Measurements from ENCODE around the gene HSD17B10.
"Not testable (repeated sequence)": the region's sequence is repeated elsewhere in the genome, so short reads cannot be mapped to it uniquely, and the experiment has no call there.

The HSD17B10 gene

DNA sequence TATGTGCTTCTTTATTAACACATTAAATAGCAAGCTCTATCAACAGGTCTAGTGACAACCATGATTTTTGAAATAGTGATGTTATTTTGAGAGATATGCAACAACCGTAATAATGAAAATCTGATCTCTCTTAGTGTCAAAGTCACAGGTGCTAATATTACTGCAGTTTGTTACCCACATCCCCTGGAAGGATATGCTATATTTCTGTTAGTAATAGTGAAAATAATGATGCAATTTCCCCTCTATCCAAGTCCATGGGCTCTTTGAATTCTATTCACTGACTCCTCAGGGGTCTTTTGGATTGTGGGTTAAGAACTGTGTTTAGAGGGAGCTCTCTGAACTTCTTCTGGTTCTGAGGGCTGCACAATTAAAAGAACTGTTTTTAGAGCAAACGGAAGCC is 3.0 kb upstream of the HSD17B10 start:
- DNase-seq (ENCODE audit: low read depth in 2 of 2) = no peak

DNA sequence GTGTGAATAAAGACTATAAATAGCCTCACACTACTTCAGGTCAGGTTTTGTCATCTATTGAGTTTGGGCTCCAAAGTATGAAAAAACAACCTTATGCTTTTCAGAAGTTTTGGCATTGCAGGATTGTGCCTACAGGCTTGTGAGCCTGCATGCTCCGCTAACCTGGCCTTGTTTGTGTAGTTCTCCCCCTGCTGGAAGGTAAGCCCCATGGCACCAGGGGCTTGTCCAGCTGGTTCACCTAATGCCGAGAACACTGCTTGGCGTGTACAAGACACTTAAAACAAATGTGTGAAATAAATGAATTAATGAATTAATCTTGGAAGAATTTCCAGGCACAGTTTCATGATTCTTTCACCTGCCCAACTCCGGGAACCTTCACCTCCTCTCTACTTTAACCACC is 1.8 kb upstream of the HSD17B10 start:
- DNase-seq (ENCODE audit: low read depth in 2 of 2) = peak; percentile 28 to 57

DNA sequence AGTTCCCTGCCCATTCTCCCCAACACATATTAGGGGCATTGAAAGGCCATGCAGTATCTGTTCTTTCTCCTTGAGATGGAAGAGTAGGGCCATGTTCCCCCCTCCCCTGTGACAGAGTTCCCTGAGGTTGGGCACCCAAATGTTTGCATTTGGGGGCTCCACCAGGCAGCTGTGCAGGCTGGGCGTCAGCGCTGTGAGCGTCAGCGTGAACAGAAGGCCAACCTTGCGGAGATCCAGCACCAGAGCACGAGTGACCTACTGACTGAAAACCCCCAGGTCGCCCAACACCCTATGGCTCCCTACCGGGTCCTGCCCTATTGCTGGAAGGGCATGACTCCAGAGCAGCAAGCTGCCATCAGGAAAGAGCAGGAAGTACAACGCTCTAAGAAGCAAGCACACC is 3.9 kb downstream of the HSD17B10 start:
- DNase-seq (ENCODE audit: low read depth in 2 of 2) = no peak

DNA sequence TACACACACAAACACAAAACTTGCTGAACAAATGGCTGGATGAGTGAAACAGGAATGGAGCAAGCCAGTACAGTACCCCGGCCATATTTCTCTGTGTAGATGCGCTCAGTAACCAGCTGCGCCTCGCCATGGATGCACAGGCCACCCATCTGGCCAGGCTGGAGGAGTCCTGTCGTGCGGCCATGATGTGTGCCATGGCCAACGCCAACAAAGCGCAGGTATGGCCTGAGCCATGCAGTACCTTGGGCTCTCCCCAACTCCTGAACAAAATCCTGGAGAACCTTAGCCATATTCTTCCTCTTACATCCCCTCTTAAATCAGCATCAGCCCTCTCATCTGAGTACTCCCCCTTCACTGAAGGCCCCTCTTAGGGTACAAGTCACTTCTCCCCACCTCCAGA is 4.4 kb downstream of the HSD17B10 start:
- DNase-seq (ENCODE audit: low read depth in 2 of 2) = no peak

DNA sequence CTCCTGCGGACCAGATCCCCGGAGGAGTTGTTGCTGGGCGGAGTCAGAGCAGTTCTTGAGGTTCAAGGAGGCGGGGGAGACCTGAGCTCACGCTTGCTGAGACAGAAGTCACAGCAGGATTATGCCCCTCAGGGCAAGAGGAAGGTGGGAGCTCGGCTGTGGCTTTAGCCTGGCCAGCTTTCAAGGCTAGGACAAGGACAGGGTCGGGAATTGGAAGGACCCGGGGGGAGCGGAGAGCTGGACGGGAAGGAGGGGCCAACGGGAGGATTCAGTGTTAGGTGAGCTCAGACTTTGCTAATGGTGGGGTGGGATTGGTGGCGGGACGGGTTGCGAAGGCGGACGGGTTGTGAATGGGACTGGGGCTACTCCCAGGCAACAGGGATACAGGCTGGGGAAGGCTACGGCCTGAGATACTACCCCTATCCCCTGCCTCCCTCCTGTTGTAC is 11.3 kb downstream of the HSD17B10 start, which contains the start of gene RIBC1:
Gene RIBC1, plus strand, starts transcription at position 13 of the 446 bp plus-strand sequence. CDS start 3,404 bp downstream, outside the sequence.
- DNase-seq (ENCODE audit: low read depth in 2 of 2) = no peak

DNA sequence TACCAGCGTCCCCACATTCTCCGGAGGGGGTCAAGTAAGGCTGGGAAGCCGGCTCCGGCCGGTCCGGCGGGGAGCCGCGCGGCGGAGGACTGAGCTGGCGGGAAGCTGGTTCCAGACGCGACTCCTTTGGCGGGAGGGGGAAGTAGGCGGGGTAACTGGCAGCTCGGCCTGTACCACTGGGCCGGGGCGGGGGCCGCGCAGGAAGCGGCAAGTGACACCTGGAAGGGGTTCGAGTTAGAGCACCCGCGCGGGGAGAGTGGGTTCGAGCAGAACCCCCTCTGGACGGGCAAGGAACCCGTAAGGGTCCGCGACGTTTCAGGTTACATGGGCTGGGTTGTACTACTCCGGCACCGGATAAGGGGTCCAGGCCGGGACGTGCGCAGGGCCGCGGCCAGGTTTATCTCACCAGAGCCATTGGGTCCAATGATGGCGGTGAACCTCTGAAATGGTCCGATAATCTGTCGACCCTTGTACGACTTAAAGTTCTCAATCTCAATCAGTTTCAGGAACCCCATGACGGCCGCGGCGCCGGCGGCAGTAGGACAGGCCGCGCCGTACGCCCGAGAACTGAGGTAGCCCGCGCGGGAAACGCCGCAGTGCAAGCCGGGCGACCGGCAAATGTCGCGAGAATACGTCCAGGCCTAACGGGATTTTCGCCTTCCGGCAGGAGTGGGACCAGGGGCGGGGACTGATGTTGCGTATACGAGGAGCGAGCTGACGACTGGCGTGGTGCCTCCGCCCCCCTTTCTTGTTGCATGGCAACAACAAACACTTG is 11.9 kb downstream of the HSD17B10 start, which contains the start of gene SMC1A:
Gene SMC1A, minus strand, starts transcription at position 569 of the 775 bp plus-strand sequence. Its CDS starts 54 bp downstream, at position 515.
- peak; percentile 82 to 95 for DNase-seq (ENCODE audit: low read depth in 2 of 2)

DNA sequence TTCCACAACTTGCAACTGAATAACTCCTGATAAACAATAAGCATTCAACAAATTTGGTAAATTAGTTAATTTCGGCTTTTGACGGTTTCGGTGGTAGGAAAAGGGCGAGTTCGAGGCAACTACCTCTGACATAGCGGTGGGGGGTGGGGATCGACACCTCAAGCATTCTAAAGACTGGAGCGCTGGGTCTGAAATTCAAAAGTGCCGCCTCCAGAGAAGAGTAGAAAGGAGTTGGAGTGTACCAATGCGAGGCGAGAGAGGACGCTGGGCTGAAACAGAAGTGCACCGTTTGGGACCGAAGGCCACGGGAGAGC is 12.4 kb downstream of the HSD17B10 start:
- no peak for DNase-seq (ENCODE audit: low read depth in 2 of 2)

DNA sequence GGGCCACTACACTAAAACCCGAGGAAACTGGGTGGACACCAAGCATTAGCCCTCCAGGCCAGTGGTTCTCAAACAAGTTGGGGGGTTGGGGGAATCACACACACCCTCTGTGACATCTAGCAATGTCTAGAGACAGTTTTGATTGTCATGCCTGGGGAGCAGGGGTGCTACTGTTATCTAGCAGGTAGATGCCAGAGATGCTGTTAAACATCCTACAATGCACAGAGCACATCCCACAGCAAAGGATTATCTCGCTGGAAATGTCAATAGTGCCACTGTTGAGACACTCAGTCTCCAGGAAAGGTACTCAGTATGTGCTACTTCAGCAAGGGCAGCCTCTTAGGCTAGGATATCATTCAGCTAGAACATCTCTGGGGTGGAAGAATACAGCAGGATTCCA is 13.0 kb downstream of the HSD17B10 start:
- no peak for DNase-seq (ENCODE audit: low read depth in 2 of 2)

DNA sequence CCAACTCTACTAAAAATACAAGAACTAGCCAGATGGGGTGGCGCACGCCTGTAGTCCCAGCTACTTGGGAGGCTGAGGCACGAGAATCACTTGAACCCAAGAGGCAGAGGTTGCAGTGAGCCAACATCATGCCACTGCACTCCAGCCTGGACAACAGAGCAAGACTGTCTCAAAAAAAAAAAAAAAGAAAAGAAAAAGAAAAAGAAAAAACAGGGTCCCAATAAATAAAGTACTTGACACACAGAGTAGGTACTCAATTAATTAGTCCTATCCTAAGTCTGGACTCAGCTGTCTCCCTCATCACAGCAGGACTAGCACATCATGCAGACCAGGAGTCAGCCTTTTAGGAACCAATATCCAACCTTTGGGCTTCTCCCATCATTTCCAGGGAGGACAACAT is 13.8 kb downstream of the HSD17B10 start:
- DNase-seq (ENCODE audit: low read depth in 2 of 2) = not testable (repeated sequence)

DNA sequence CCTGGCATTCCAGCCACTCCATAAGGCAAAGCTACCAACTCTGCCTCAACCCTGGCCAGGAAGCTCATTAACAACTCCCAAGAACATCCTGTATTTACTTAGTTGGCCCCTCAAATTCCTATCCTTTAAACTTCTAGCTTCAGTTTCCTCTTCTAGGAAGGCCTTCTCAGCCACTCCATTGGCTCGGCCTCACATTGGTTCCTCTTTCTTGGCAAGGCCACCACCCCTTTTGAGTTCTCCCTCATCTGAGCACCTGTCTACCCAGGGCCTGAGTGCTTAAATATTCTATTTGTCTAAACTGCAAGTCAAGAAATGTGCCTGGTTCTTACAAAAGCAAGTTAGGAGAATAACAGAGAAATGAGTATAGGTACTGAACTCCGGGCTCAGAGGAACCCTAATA is 21.7 kb downstream of the HSD17B10 start:
- no peak for DNase-seq (ENCODE audit: low read depth in 2 of 2)

DNA sequence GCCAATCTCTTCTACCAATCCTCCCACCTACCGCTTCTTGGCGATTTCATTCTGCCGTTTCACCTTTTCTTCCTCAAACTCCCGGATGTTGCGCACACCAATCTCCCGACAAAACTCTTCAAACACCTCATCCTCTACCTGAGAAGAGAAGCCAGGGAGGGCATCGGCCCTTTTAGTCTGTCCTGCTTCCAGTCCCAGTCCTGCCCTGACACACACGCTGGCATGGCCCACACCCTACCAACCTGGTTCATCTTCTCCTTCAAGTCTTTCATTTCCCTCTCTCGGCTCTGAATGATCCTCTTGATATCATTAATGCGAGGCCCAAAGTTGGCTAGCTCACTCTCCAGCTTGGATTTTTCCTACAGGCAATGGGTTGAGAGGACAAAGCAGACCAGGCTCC is 30.6 kb downstream of the HSD17B10 start:
- no peak for DNase-seq (ENCODE audit: low read depth in 2 of 2)

DNA sequence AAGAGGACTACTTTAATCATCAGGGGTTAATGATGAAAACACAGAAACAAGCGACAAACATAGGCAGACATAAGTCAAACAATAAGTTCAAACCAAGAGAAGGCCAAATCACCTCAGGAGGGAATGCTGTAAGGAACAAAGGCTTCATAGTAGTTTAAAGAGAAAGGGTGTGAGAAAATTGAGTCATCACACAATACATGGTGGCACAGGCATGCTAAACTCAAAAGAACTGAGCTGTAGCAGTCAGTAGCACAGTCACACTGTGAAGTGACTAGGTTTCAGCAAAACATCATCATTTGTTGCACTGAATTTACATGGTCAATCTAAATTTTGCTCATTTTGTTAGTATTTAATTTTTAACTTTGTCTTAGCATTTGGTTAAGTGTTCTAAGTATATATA is 36.0 kb downstream of the HSD17B10 start:
- no peak for DNase-seq (ENCODE audit: low read depth in 2 of 2)

DNA sequence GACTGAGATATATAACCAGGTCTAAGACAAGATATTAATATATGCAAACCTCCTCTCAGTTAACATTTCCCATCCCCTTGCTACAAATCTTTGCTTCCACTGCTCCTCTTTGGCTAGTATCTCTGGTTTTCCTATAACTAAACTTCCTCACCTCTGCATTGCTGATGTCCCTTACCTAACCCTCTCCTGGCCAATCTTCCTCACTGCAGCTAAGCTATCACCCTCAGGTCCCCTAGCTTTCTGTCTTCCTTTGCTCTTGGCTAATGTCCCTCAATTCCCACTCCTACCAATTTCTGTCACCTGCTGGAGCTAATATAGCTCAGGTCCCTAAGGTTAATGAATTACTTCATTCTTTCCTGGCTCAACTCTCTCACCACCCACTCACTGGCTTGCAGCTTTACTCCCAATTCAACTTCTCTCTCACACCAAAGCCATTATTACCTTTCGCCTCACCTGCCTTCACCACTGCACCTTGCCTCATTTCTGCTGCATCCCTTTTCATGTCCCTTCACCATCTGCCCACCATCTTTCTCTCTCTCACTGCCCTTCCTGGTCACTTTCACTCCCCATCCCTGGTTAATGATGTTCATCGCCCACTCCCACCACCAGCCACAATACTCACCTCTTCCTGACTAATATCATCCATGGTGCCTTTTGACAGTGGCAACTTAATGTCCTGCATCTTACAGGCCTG is 38.4 kb downstream of the HSD17B10 start:
- no peak for DNase-seq (ENCODE audit: low read depth in 2 of 2)

DNA sequence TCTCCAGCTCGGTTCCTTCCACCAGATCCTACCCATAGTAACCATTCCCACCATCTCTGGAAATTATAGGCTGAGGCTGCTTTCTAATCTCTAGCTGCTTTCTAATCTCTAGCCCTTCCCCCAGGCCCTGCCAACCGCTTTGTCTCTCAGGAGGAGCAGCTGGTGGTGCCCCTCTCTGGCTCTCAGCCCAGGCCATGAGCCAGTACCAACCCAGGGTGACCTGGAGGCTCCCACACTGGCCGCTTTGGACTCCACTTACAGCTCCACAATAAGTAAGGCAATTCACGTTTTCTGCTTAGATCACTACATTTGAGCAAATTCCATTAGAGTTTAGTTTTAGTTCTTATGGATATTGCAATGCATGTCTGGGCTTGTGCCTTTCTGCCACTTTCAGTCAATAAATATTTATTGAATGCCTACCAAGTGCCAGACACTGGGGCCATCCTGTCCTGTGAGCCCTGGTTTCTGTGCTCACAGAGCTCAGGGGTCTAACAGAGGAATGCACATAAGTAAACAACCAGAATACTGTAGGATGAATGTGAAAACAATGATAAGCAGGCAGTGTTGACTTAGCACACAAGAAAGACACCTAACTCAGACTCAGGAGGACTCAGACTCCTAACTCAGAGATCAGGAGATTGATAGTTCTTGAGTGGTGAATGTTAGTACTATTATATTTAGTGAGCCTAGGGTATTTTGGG is 50.6 kb downstream of the HSD17B10 start:
- no peak for DNase-seq (ENCODE audit: low read depth in 2 of 2)

Data from stimulated activated CD4-positive, alpha-beta T cell treated with anti-CD3 and anti-CD28 coated beads, Interleukin-1b, Interleukin-23, amount 100 ng/mL, for 4 hours (primary cell).